GM23338 (cell line): Measurements from ENCODE around the gene SEC22A.

Source experiments
- CREB1 ChIP-seq: fragments of 250-450 bp; sonication (Bioruptor Pico); IDR thresholded peaks from 2 replicates; pipeline ENCODE4 v1.5.0; 2020; ENCODE audit warnings: low read depth, mild to moderate bottlenecking, moderate library complexity
- EZH2 ChIP-seq: fragments of 200-600 bp; sonication (generic); IDR thresholded peaks from one replicate; pipeline ENCODE4 v1.8.0; 2017; ENCODE audit warnings: antibody characterized with exemption, mild to moderate bottlenecking, low read depth; ENCODE audit not compliant: unreplicated experiment
- EZH2phosphoT487 ChIP-seq: fragments of 200-600 bp; sonication (generic); IDR thresholded peaks from one replicate; pipeline ENCODE4 v1.8.1; 2018; ENCODE audit warnings: antibody characterized with exemption; ENCODE audit not compliant: unreplicated experiment
- JUNB ChIP-seq: IDR thresholded peaks from one replicate; pipeline ENCODE4 v1.6.1; 2016; ENCODE audit warnings: antibody characterized with exemption; ENCODE audit not compliant: unreplicated experiment
- NANOG ChIP-seq: IDR thresholded peaks from 2 replicates; pipeline ENCODE4 v1.6.1; 2016; ENCODE audit warnings: antibody characterized with exemption, borderline replicate concordance
- POLR2AphosphoS5 ChIP-seq: IDR thresholded peaks from 2 replicates; pipeline ENCODE4 v1.6.1; 2016; ENCODE audit warnings: antibody characterized with exemption, low read depth
- STAT1 ChIP-seq: IDR thresholded peaks from one replicate; pipeline ENCODE4 v1.6.1; 2016; ENCODE audit warnings: antibody characterized with exemption; ENCODE audit not compliant: unreplicated experiment
- ZNF114 ChIP-seq: fragments of 250-450 bp; sonication (Bioruptor Pico); IDR thresholded peaks from 2 replicates; pipeline ENCODE4 v1.5.0; 2020; ENCODE audit warnings: mild to moderate bottlenecking, moderate library complexity
- TF ChIP-seq, protein P1 (sequence below), 2 experiments: fragments of 200-600 bp in 1 of 2; sonication (generic) in 1 of 2; conservative IDR thresholded peaks; 2 replicates each; pipeline versions ENCODE4 v1.5.1 to v1.6.1; 2016 to 2017; ENCODE audit warnings: antibody characterized with exemption in 2 of 2, low read depth in 2 of 2, mild to moderate bottlenecking in 2 of 2, moderate library complexity in 1 of 2
- TF ChIP-seq, protein P2 (sequence below): IDR thresholded peaks from one replicate; pipeline ENCODE4 v1.6.1; 2018; ENCODE audit warnings: antibody characterized with exemption; ENCODE audit not compliant: unreplicated experiment
- TF ChIP-seq, protein P3 (sequence below): IDR thresholded peaks from 2 replicates; pipeline ENCODE4 v1.6.1; 2016; ENCODE audit warnings: antibody characterized with exemption

DNA sequence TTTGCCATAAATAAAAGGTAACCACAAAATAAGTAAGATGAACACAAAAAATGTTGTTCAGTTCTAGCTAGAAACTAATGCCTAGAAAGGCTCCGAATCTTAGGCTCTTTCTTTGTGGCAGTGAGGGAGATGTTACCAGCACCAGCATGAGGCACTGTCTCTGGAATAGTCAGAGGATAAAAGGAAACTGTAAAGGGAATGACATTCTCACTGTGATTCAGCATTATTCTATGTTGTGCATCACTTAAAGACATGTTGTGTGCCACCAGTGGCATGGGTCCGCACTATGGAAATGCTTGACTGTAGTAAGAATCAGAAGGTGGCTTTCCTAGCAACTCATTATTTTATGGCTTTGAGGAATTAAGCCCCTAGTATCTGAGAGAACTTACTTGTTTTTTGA is 70.8 kb downstream of the SEC22A start:
- no peak for TF ChIP-seq ZNF114
- TF ChIP-seq, protein P1, sequence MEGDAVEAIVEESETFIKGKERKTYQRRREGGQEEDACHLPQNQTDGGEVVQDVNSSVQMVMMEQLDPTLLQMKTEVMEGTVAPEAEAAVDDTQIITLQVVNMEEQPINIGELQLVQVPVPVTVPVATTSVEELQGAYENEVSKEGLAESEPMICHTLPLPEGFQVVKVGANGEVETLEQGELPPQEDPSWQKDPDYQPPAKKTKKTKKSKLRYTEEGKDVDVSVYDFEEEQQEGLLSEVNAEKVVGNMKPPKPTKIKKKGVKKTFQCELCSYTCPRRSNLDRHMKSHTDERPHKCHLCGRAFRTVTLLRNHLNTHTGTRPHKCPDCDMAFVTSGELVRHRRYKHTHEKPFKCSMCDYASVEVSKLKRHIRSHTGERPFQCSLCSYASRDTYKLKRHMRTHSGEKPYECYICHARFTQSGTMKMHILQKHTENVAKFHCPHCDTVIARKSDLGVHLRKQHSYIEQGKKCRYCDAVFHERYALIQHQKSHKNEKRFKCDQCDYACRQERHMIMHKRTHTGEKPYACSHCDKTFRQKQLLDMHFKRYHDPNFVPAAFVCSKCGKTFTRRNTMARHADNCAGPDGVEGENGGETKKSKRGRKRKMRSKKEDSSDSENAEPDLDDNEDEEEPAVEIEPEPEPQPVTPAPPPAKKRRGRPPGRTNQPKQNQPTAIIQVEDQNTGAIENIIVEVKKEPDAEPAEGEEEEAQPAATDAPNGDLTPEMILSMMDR (conservative IDR thresholded peaks at IDR 0.05; ENCODE audit: low read depth in 2 of 2): no peak
- no peak for TF ChIP-seq POLR2AphosphoS5
- TF ChIP-seq EZH2: no peak
- TF ChIP-seq CREB1 (CRISPR knock-in tag): no peak
- TF ChIP-seq EZH2phosphoT487: no peak
- TF ChIP-seq JUNB: no peak
- TF ChIP-seq, protein P2, sequence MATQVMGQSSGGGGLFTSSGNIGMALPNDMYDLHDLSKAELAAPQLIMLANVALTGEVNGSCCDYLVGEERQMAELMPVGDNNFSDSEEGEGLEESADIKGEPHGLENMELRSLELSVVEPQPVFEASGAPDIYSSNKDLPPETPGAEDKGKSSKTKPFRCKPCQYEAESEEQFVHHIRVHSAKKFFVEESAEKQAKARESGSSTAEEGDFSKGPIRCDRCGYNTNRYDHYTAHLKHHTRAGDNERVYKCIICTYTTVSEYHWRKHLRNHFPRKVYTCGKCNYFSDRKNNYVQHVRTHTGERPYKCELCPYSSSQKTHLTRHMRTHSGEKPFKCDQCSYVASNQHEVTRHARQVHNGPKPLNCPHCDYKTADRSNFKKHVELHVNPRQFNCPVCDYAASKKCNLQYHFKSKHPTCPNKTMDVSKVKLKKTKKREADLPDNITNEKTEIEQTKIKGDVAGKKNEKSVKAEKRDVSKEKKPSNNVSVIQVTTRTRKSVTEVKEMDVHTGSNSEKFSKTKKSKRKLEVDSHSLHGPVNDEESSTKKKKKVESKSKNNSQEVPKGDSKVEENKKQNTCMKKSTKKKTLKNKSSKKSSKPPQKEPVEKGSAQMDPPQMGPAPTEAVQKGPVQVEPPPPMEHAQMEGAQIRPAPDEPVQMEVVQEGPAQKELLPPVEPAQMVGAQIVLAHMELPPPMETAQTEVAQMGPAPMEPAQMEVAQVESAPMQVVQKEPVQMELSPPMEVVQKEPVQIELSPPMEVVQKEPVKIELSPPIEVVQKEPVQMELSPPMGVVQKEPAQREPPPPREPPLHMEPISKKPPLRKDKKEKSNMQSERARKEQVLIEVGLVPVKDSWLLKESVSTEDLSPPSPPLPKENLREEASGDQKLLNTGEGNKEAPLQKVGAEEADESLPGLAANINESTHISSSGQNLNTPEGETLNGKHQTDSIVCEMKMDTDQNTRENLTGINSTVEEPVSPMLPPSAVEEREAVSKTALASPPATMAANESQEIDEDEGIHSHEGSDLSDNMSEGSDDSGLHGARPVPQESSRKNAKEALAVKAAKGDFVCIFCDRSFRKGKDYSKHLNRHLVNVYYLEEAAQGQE: no peak
- TF ChIP-seq NANOG: no peak
- TF ChIP-seq, protein P3, sequence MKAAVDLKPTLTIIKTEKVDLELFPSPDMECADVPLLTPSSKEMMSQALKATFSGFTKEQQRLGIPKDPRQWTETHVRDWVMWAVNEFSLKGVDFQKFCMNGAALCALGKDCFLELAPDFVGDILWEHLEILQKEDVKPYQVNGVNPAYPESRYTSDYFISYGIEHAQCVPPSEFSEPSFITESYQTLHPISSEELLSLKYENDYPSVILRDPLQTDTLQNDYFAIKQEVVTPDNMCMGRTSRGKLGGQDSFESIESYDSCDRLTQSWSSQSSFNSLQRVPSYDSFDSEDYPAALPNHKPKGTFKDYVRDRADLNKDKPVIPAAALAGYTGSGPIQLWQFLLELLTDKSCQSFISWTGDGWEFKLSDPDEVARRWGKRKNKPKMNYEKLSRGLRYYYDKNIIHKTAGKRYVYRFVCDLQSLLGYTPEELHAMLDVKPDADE: no peak
- no peak for TF ChIP-seq STAT1
